DMS 273 (cell line): Measurements from ENCODE around the gene COL6A6.

ENCODE experiments used
- DNase-seq: peaks from one replicate; lab custom pipeline; 2025; ENCODE audit not compliant: unreplicated experiment; lab: John Stamatoyannopoulos, UW

The COL6A6 gene

GRCh38 chr3:130516645-130517512 is at the start of gene COL6A6:
TSS of gene COL6A6 (plus strand) at chr3:130517177. CDS start at chr3:130560365, 43,188 bp downstream.
- peak; percentile 17 for DNase-seq

GRCh38 chr3:130468311-130468710 is 48.7 kb upstream of the COL6A6 start:
- no peak for DNase-seq

DNA sequence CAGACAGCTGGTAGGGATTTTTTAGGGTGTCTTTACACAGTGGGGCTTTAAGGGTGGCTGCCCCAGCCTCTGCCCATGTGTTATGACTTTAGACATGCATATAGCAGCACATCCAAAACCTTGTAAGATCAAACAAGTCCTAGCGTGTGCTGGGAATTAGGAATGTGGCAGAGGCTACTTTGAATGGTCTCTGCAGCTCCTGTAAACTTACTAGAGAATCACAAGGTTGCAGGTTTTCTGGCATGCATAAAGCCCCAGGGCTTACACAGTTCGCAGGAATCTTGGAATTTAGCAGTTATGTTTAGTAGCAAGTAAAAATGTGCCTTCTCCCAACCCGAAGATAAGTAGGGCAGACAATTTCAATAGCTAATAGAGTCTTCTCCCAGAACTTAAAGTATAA is 46.9 kb upstream of the COL6A6 start:
- DNase-seq: no peak

GRCh38 chr3:130473416-130473815 is 43.6 kb upstream of the COL6A6 start:
- DNase-seq: no peak

GRCh38 chr3:130480736-130481135 is 36.2 kb upstream of the COL6A6 start:
- peak; percentile 56 for DNase-seq

GRCh38 chr3:130488288-130488687 is 28.7 kb upstream of the COL6A6 start:
- DNase-seq: no peak

GRCh38 chr3:130488769-130489450 is 28.1 kb upstream of the COL6A6 start:
- no peak for DNase-seq

GRCh38 chr3:130490241-130490640 is 26.7 kb upstream of the COL6A6 start:
- DNase-seq: no peak

DNA sequence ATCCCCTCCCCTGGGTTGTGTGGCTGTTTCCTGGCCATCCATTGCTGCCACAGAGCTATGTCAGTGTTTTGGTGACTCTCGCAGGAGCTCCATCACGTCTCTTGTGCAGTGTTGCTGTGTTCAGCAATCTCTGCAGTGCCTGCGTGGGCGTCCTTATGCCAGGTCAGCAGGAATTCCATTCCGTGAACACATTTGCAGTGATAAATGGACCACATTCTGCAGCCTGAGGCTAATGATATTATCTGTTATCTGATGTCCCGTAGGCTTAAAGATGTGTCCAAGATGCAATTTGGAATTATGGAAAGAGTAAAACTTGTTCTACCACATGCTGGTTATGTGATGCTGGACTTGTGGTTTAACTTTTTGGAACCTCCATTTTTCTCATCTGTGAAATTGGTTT is 25.5 kb upstream of the COL6A6 start:
- DNase-seq: no peak

DNA sequence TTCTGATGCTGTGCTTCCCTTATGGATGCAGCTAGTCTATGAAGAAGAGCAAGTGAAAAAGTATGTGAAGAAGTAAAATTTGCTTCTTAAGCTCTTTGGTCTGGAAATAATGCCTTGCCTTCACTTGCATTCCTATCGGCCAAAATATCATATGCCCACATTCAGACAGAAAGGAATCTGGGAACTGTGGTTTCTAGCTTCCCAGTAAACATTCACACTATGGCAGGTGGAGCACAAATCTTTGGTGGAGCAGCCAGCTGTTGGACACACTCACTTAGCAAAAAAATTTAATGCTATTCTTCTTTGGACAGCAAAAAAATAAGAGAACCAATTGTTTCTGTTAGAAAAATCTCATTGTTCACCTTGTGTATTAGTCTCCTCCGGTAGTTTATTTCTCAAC is 12.3 kb upstream of the COL6A6 start:
- no peak for DNase-seq

- DNase-seq: no peak
Measured at GRCh38 chr3:130506031-130506430, 10.9 kb upstream of the COL6A6 start.

- no peak for DNase-seq
Measured at GRCh38 chr3:130507746-130508145, 9.2 kb upstream of the COL6A6 start.

DNA sequence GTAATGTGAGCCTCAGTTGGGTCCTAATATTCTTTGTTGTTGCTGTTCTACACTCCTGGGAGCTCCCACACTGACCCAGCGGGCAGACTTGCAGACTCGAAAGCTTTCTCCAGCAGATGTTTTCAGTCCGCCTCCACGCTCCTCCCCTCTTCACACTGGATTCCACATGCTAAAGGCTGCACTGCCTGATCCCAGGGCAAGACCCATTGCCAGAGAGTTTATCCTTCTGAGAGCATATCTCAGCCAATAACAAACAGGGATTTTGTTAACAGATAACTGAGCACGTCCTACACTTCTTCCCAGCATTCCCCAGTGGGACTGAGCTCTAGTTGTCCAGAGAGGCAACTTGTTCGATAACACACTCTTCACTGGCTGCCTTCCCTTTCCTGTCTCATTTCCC is 8.0 kb upstream of the COL6A6 start:
- DNase-seq: no peak

GRCh38 chr3:130514681-130515080 is 2.3 kb upstream of the COL6A6 start:
- no peak for DNase-seq

- DNase-seq: no peak
Measured at GRCh38 chr3:130515755-130516154, 1.2 kb upstream of the COL6A6 start.

DNA sequence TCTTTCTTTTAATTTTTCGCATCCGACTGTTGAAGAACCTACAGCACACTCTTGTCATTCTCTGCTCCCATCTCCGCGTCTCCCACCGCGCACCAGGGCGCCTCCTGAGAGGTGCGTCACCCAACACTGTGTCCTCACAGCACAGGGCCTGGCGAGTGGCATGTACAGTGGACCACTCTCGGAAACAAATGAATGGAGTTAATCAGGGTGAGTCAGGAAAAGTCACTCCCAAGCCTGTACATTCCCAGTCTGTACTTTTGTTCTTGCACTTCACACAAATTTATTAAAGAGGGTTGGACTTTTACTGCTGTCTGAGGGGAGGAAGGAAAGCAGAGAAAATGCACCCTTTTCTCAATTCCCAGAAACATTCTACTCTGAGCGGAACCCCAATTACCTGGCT is 625 bp downstream of the COL6A6 start:
- DNase-seq: no peak

GRCh38 chr3:130519754-130520153 is 2.8 kb downstream of the COL6A6 start:
- DNase-seq: no peak

DNA sequence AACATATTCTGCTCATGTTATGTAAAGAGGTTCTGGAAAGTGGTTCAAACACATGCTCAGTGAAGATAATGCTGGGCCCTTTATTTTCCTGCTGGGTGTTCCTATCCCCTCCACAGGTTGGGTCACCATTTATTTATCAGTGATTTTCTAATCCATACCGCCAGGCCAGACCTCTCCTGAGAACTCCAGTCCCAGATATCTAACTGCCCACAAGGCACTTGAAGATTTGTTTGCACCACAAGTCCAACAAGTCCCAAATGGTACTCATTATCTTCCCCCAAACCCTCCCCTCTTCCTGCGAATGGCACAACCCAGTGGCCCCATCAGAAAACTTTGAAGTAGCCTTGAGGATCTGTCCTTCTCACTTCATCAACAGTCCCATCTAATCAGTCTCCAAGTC is 5.4 kb downstream of the COL6A6 start:
- DNase-seq: no peak

GRCh38 chr3:130527426-130527825 is 10.4 kb downstream of the COL6A6 start:
- no peak for DNase-seq

DNA sequence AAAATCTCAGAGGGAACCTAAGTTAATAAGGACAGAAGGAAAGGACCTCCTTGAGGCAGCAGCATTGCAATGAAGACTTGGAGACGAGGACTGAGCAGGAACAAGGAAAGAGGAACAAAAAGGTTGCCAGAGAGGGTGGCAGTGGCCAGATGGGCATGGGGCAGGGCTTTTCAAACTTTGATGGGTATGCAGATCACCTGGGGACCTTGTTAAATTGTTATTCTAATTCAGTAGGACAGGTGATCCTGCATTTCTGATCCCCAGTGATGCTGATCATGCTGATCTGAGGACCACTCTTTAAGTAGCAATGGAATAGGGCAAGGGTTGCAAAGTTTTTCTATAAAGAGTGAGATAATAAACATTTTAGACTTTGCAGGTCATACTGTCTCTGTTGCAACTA is 11.1 kb downstream of the COL6A6 start:
- DNase-seq: no peak

- no peak for DNase-seq
Measured at GRCh38 chr3:130529486-130530215, 12.7 kb downstream of the COL6A6 start.

DNA sequence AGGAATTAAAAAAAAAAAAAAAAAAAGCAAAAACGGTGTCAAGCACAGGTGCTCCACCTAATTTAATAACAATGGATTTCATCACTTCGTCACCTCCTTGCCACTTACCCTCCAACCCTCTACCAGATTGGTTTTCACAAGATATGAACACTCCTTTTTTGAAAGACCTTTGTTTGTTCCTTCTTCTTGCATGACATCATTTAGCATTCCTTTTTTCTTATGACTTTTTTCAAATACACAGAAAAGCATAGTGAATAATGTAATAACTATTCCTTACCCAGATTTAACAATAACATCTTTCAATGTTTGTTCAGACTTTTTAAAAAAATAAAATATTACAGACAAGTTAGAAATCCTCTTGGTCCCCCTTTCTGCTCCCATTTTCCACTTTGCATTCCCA is 16.3 kb downstream of the COL6A6 start:
- no peak for DNase-seq
